Mesothelial cell of epicardium (in vitro differentiated cells): ENCODE results near the gene RHBG. TPM values are rescaled to one million over a fixed set of nuclear protein-coding genes. Genes with fewer than 3 reads are reported as not detected.

Experiments used
- DNase-seq, 2 experiments: peaks; one replicate each; pipeline ENCODE4 v3.0.0; 2021; ENCODE audit warnings: low spot score in 2 of 2; ENCODE audit not compliant: unreplicated experiment in 2 of 2
- H3K27ac Mint-ChIP-seq: 2 replicates; pipeline ENCODE4 v1.8.0; 2021; ENCODE audit warnings: mixed read lengths
- H3K27me3 Mint-ChIP-seq: 2 replicates; pipeline ENCODE4 v1.8.0; 2021; ENCODE audit warnings: low read depth, mixed read lengths
- H3K36me3 Mint-ChIP-seq: 2 replicates; pipeline ENCODE4 v1.8.0; 2021; ENCODE audit warnings: mixed read lengths
- H3K4me1 Mint-ChIP-seq: 2 replicates; pipeline ENCODE4 v1.8.0; 2021; ENCODE audit warnings: mixed read lengths
- H3K4me3 Mint-ChIP-seq: 2 replicates; pipeline ENCODE4 v1.8.0; 2021; ENCODE audit warnings: mild to moderate bottlenecking, moderate library complexity, mixed read lengths
- H3K9me3 Mint-ChIP-seq: 2 replicates; pipeline ENCODE4 v1.8.0; 2021; ENCODE audit warnings: mixed read lengths
- total RNA-seq: library from RNA; stranded (reverse); gene quantifications from 3 replicates; pipeline ENCODE4 v1.2.1, GENCODE V29; 2021
- TF ChIP-seq, protein P1 (sequence below): fragments of 200-600 bp; sonication (generic); IDR thresholded peaks from one replicate; pipeline ENCODE4 v1.5.0; 2021; ENCODE audit warnings: antibody characterized with exemption; ENCODE audit not compliant: unreplicated experiment

The RHBG gene
- total RNA-seq, 1 donor from 2014 or later = 0.92 TPM

DNA sequence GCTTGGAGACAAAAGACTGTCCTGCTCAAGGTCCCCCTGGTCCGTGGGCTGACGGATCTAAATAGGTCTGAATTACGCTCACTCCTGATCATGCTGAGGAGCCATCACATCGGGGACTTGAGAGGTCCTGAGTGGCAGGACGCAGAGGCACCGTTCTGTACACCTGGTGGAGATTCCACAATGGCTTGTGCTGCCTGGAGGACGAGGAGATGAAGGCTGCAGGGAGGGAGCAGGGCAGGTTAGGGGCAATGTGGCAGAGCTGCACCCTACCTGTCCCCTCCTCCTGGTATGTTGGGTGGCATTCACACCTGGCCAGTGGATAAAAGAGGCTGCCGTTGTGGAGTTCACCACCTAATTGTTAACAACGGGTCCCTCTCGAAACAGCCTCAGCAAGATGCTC, 38.7 kb downstream of the RHBG start:
- TF ChIP-seq, protein P1, sequence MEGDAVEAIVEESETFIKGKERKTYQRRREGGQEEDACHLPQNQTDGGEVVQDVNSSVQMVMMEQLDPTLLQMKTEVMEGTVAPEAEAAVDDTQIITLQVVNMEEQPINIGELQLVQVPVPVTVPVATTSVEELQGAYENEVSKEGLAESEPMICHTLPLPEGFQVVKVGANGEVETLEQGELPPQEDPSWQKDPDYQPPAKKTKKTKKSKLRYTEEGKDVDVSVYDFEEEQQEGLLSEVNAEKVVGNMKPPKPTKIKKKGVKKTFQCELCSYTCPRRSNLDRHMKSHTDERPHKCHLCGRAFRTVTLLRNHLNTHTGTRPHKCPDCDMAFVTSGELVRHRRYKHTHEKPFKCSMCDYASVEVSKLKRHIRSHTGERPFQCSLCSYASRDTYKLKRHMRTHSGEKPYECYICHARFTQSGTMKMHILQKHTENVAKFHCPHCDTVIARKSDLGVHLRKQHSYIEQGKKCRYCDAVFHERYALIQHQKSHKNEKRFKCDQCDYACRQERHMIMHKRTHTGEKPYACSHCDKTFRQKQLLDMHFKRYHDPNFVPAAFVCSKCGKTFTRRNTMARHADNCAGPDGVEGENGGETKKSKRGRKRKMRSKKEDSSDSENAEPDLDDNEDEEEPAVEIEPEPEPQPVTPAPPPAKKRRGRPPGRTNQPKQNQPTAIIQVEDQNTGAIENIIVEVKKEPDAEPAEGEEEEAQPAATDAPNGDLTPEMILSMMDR = no peak
- no peaks in the 10 kb centered on the region for H3K9me3 Mint-ChIP-seq
- H3K36me3 Mint-ChIP-seq = no peaks in the 10 kb centered on the region
- no peak overlapping the region for H3K27ac Mint-ChIP-seq
- H3K27me3 Mint-ChIP-seq = peaks cover 38% of the 10 kb centered on the region
- no peak for DNase-seq
- H3K4me1 Mint-ChIP-seq = peaks cover 10% of the 10 kb centered on the region
- H3K4me3 Mint-ChIP-seq = no peak overlapping the region

GRCh38 chr1:156409439-156409838, 40.4 kb downstream of the RHBG start:
- Mint-ChIP-seq H3K36me3 (no peaks in the 10 kb centered on the region), H3K4me1 (peaks cover 7% of the 10 kb centered on the region), H3K4me3 (no peak overlapping the region), H3K9me3 (no peaks in the 10 kb centered on the region), H3K27ac (no peak overlapping the region), H3K27me3 (peaks cover 38% of the 10 kb centered on the region)
- no peak for DNase-seq
- TF ChIP-seq, protein P1 = no peak

GRCh38 chr1:156410238-156410637, 41.2 kb downstream of the RHBG start:
- Mint-ChIP-seq H3K27ac (no peak overlapping the region), H3K4me3 (no peak overlapping the region), H3K9me3 (no peaks in the 10 kb centered on the region), H3K36me3 (no peaks in the 10 kb centered on the region), H3K27me3 (peaks cover 43% of the 10 kb centered on the region), H3K4me1 (peaks cover 7% of the 10 kb centered on the region)
- no peak for DNase-seq
- TF ChIP-seq, protein P1 = no peak

DNA sequence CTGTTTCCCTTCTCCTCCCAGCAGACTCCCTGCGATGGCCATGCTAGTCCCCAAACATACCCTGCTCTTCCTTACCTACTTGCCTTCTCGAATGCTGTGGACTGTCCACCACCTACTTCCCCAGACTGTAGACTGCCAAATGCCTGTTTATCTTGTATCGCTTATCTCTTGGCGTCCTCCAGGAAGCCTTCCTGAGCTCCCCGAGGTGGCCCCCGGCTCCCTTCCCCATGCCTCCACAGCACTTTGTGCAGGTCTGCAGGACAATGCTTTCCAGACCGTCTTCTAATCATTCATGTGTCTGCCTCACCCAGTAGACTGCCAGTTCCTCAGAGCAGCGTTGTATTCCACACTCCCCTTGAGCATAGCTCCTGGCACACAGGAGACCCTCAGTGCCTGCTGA, 41.7 kb downstream of the RHBG start:
- peaks cover 7% of the 10 kb centered on the region for H3K4me1 Mint-ChIP-seq
- DNase-seq = no peak
- no peaks in the 10 kb centered on the region for H3K36me3 Mint-ChIP-seq
- no peak overlapping the region for H3K27ac Mint-ChIP-seq
- H3K9me3 Mint-ChIP-seq = no peaks in the 10 kb centered on the region
- TF ChIP-seq, protein P1 = no peak
- H3K27me3 Mint-ChIP-seq = peaks cover 47% of the 10 kb centered on the region
- H3K4me3 Mint-ChIP-seq = no peak overlapping the region

DNA sequence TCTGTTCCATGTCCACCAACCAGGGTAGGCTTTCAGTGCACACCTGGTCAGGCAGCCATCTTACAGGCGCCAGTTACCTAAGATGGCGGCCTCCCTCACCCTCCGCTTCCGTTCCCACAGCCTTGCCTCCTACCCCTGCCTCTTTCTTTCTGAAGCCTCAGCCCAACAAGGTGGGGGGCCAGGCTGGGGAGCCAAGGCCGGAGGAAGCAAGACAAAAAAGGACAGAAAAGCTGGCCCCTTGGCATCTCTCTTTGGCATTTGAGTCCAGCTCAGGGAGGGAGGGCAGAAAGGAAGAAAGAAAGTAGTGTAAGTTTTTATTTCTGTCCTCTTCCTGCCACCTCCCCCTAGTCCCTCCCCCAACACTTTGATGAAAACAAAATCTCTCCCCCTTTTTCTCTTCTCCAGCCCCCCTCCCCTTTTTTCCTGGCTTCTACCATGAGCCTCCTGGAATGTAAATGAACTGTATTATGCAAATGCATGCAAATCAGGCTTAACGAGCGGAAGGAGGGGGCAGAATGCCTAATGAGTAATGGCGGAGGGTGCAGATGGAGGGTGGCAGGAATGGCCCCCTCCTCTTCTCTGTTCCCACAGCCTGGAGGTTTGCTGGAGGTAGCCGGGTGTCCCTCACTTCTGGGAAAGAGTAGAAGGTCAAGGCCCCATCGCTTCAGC, 43.8 kb downstream of the RHBG start:
- TF ChIP-seq, protein P1 = no peak
- peaks cover 59% of the 10 kb centered on the region for H3K27me3 Mint-ChIP-seq
- H3K4me3 Mint-ChIP-seq = no peak overlapping the region
- no peak overlapping the region for H3K27ac Mint-ChIP-seq
- no peaks in the 10 kb centered on the region for H3K9me3 Mint-ChIP-seq
- H3K36me3 Mint-ChIP-seq = no peaks in the 10 kb centered on the region
- H3K4me1 Mint-ChIP-seq = no peaks in the 10 kb centered on the region
- DNase-seq = no peak
